Measurements from ENCODE around the gene DCDC2C.

GRCh38 chr2:3751806-3752205 lies 48.4 kb downstream of the DCDC2C start:
- no peak for TF ChIP-seq CTCF (IDR thresholded peaks at IDR 0.05)
- TF ChIP-seq POLR2A (IDR thresholded peaks at IDR 0.05), result no peak

All from thyroid gland (tissue), 4 donors.